Stimulated activated naive CD4-positive, alpha-beta T cell treated with Interleukin-2 at 50 U/mL for 16 hours (primary cell): ENCODE data around the gene ARF1.

Experiments
- DNase-seq: peaks from one replicate; lab custom pipeline; 2025; lab: John Stamatoyannopoulos, UW

Gene ARF1

DNA sequence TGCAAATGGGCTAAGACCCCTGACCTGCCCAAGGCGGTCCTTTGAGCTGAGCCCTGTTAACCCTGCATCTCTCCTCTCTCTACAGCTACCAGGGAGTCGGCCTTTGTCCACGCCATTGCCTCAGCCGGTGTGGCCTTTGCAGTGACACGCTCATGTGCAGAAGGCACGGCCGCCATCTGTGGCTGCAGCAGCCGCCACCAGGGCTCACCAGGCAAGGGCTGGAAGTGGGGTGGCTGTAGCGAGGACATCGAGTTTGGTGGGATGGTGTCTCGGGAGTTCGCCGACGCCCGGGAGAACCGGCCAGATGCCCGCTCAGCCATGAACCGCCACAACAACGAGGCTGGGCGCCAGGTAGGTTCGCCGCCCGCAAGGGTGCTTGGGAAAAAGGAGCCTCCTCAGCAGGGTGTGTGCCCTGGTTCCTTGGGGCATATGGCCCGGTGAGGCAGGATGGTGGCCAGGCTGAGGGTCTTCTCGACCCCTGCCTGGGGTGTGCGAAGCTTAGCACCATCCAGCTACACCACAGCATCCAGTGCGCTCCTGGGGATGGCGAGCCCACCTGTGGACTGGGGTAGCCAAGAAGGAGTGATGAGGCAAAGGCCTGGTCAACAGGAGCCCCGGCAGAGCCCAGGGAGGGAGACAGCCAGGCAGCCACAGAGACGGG is 31.8 kb upstream of the ARF1 start:
- no peak for DNase-seq

GRCh38 chr1:228058172-228058948 is 24.1 kb upstream of the ARF1 start:
- DNase-seq: no peak

- peak; percentile 42 for DNase-seq
Observed at GRCh38 chr1:228058949-228059633, 23.4 kb upstream of the ARF1 start.

- peak; percentile 61 for DNase-seq
Observed at GRCh38 chr1:228059634-228060457, 22.7 kb upstream of the ARF1 start.

DNA sequence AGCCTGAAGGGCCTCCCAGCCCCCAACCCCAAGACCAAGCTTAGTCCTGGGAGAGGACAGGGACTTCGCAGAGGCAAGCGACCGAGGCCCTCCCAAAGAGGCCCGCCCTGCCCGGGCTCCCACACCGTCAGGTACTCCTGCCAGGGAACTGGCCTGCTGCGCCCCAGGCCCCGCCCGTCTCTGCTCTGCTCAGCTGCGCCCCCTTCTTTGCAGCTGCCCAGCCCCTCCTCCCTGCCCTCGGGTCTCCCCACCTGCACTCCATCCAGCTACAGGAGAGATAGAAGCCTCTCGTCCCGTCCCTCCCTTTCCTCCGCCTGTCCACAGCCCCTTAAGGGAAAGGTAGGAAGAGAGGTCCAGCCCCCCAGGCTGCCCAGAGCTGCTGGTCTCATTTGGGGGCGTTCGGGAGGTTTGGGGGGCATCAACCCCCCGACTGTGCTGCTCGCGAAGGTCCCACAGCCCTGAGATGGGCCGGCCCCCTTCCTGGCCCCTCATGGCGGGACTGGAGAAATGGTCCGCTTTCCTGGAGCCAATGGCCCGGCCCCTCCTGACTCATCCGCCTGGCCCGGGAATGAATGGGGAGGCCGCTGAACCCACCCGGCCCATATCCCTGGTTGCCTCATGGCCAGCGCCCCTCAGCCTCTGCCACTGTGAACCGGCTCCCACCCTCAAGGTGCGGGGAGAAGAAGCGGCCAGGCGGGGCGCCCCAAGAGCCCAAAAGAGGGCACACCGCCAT is 21.9 kb upstream of the ARF1 start:
- DNase-seq: no peak

DNA sequence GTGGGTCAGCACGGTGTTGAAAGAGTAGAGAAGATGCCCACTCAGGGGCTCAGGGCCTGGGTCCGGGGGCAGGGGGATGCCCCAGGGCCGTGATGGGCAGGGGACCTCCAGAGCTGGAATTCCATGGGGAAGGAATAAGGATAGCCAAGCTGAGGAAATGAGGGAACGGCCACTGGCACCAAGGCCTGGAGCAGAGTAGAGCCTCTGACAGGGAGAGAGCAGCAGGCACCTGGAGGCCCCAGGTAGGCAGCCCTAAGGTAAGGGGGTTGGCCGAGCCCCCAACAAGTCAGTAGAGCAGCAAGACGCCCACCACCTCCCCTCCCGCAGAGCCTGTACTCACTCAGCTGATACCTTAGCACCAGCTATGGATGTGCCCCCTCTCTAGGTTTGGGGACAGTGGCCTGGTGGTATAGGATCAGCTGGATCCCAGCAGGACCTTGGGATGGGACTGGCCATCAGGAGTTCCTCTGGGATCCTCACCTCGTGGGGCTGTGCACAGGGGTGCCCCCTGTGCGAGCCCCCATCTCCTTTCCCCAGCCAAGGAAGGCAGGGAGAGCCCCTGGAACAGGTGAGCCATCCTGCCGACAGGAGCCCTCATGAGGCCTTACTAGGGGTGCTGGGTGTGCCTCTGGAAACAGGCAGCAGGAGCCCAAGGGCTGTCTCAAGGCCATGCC is 21.0 kb upstream of the ARF1 start:
- no peak for DNase-seq

- DNase-seq: no peak
Observed at GRCh38 chr1:228062085-228062791, 20.3 kb upstream of the ARF1 start.

DNA sequence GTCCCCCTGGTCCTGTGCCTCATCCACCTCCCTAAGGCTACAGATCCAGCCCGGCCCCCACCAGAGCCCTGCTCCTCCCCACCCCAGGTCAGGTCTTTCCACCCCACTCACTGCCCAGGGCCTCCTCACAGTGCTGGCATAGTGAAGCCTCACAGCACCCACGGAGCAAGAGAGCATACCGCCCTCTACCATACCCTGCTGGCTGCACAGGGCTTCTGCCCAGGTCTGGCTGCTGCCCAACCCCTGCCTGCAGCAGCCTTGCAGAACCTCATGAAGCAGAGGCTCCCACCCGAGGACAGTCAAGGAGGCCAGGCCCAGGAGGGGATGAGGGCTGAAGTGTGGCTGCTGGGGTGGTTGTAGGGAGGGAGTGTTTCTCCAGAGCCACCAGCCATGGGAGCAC is 19.7 kb upstream of the ARF1 start:
- no peak for DNase-seq

DNA sequence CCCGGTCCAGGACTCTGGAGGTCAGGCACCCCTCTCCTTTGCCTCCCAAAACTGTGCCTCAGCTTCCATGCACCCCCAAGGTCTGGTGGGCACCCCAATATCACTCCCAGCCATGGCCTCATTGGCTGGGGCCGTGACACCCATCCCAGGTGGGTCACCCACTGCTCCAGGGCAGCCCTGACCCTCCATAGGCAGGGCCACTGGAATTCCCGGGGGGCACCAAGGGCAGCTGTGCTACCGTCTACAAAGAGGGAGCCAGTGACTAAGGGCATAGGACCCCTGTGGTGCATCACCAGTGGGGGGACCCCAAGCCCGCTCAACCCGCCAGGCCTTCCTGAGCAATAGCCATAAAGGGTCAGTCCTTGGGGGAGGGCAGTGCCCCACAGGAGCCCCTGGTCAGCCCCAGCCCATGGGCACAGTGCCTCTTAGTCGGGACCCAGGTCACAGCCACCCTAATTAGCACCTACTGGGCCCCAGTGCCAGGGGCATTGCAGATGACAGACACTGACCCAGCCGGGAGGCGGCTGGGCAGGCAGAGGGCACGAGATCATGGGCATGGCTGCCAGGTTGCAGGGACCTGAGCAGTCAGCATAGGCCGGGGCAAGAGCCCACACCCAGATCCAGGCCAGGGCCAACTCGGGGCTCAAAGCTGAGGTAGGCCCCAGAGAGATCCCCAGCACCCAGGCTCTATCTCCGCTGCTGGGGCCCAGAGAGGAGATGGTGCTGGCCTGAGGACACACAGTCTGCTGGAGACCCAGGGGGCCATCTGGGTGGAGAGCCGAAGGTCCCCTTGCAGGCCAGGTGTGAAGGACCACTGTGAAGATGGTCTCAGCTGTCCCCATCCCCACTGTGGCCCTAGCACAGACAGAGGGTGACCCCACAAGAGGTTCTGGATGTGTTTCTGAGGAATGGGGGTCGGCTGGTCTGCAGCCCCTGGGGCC is 19.0 kb upstream of the ARF1 start:
- no peak for DNase-seq

DNA sequence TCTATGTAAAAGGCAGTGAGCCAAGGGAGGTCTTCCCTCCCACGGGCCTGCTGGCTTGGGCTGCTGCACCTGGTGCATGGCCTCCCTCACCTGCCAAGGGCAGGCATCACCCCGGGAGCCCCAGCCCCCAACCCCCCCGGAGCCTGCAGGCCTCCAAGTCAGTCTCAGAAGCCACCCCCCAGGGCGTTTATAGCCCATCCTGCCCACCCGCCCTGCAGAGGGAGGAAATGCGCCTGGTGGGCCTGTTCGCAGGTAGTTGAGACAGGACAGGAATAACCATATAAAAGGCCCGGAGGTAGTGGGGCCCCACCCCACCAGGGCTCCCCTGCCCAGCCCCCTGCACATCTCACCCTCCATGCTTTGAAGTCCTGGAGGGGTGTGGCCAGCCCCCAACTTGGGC is 18.2 kb upstream of the ARF1 start:
- DNase-seq: no peak

DNA sequence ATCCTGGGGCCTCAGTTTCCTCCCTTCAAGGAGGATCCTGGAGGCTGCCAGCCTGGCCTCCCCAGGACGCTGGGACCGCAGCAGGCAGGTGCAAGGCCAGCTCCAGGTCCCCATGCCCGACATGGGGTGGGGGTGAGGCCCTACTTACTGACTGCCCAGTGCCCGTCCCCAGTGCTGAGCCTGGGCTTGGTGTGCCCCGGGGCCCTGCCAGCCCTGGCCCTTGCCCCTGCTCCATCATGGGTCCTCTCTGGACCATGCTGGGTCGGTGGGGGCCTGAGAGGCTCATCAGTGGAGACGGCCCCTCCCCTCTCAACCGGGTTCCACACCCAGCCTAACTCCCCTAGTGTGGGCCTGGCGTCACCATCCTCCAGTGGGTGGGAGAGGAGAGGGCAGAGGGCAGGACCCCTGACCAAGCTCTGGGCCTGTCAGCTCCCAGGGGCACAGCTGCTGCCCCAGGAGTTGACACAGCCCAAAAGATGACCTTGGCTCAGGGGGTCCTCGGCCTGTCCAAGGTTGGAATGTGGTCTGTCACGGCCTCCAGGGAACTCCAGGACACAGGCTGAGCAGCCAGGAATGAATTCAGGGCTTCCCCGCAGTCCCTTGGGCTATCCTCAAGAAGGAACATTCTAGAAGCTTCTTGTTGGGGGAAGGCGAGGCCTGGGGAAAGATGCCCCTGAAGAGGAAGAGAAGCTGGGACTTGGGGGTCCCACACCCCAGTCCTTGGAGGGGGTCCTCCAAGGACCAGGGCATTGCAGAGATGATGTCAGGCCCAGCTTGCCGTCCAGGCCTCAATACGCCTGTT is 17.6 kb upstream of the ARF1 start:
- DNase-seq: no peak

- DNase-seq: no peak
Observed at GRCh38 chr1:228065543-228066347, 16.8 kb upstream of the ARF1 start.

- DNase-seq: no peak
Observed at GRCh38 chr1:228066416-228066815, 16.1 kb upstream of the ARF1 start.

- no peak for DNase-seq
Observed at GRCh38 chr1:228066891-228067654, 15.4 kb upstream of the ARF1 start.

DNA sequence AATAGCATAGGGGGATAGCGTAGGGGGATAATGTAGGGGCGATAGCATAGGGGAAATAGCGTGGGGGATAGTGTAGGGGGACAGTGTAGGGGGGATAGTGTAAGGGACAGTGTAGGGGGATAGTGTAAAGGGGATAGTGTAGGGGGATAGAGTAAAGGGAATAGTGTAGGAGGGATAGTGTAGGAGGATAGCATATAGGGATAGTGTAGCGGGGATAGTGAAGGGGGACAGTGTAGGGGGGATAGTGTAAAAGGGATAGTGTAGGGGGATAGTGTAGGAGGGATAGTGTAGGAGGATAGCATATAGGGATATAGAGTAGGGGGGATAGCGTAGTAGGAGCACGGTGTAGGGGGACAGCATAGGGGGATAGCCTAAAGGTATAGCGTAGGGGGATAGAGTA is 14.1 kb upstream of the ARF1 start:
- no peak for DNase-seq

DNA sequence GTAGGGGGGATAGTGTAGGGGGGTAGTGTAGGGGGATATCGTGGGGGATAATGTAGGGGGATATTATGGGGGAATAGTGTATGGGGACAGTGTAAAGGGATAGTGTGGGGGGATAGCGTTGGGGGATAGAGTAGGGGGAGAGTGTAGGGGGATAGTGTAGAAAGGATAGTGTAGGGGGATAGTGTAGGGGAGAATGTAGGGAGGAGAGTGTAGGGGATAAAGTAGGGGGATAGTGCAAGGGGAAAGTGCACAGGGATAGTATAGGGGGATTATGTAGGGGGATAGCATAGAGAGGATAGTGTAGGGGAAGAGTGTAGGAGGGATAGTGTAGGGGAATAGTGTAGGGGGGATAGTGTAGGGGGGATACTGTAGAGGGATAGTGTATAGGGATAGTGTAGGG is 12.3 kb upstream of the ARF1 start:
- DNase-seq: no peak

DNA sequence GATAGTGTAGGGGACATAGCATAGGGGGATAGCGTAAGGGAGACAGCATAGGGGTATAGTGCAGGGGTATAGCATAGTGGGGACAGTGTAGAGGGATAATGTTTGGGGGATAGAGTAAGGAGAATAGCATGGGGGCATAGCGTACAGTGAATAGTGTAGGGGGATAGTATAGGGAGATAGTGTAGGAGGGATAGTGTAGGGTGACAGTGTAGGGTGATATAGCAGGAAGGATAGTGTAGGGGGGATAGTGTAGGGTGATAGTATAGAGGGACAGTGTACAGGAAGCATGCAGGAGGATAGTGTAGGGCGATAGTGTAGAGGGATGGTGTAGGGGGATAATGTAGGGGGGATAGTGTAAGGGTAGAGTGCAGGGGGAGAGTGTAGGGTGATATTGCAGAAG is 11.7 kb upstream of the ARF1 start:
- no peak for DNase-seq
